Head of caudate nucleus (tissue), 42 donors: ENCODE results near the gene DEFB125.

Source experiments
- DNase-seq, 42 donors: peaks; one replicate each; pipeline versions ENCODE4 v3.0.0 to v3.0.0-alpha.2; 2020 to 2021; ENCODE audit warnings: mixed read lengths in 7 of 42
- intact Hi-C: fragments of 100-400 bp; cut with DNase I; formaldehyde crosslinking; loops from one replicate; pipeline ENCODE4 v1.15.0; 2022

Gene DEFB125

GRCh38 chr20:137668-138490 is 50.4 kb downstream of the DEFB125 start:
- DNase-seq: no peak
- intact Hi-C loops: no loop called here

- DNase-seq: no peak
- intact Hi-C loops: no loop called here
Observed at GRCh38 chr20:142290-142689, 54.8 kb downstream of the DEFB125 start, which contains the start of gene DEFB126. Gene DEFB126, plus strand, starts transcription at chr20:142590. Its CDS starts 39 bp downstream, at chr20:142629.

- no peak for DNase-seq
- intact Hi-C loops: no loop called here
Observed at GRCh38 chr20:145877-146276, 58.4 kb downstream of the DEFB125 start.
